GM19438 (cell line): ENCODE results near the gene ZNF30.
"Not testable (repeated sequence)": the region's sequence is repeated elsewhere in the genome, so short reads cannot be mapped to it uniquely, and the experiment has no call there.

Experiments
- ATAC-seq: cut with Tn5 transposase; IDR thresholded peaks from one replicate; pipeline ENCODE4 v1.9.1; 2021; ENCODE audit warnings: low read depth; ENCODE audit not compliant: unreplicated experiment

ZNF30 gene

DNA sequence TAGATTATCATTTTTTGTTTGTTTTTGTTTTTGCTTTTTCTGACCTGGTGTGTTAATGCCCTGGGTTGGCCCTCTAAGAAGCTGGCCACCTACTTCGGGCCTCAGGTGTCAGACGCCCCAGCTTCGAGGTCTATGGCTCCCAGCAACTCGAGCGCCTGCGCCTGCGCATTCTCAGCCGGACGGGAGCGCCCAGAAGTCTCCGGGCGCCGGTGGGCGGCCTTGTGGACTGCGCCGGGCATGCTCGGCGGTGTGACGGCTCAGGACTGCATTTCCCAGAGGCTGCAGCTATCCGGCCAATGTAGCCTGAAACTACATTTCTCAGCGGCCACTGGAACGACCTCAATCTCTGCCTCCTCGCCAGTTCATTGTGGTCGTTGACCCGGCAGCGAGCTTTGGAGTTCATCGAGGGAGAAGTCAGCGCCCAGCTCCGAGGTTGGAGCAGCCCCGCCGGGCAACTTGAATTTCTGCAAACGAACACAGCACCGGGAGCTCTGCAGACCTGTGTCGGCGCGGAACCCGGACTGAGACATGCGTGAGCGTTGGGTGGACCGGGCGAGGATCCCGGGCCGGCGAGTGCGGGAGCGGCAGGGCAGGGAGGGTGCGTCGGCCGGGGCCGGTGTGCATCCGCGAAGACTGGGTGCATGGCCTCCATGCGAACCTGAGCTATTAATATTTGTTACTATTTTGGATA, at the start of gene ZNF30:
Gene ZNF30 (plus strand): TSS at position 219 of the 691 bp plus-strand sequence. CDS start 3,045 bp downstream, outside the sequence.
- peak; percentile 97 for ATAC-seq

DNA sequence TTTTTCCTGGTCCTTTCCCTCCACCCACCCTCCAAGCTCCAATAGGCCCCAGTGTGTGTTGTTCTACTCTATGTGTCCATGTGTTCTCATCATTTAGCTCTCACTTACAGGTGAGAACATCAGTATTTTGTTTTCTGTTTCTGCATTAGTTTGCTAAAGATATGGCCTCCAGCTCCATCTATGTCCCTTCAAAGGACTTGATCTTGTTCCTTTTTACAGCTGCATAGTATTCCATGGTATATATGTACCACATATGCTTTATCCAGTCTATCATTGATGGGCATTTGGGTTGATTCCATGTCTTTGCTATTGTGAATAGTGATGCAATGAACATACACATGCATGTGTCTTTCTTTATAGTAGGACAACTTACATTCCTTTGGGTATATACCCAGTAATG, 47.1 kb upstream of the ZNF30 start:
- no peak for ATAC-seq

DNA sequence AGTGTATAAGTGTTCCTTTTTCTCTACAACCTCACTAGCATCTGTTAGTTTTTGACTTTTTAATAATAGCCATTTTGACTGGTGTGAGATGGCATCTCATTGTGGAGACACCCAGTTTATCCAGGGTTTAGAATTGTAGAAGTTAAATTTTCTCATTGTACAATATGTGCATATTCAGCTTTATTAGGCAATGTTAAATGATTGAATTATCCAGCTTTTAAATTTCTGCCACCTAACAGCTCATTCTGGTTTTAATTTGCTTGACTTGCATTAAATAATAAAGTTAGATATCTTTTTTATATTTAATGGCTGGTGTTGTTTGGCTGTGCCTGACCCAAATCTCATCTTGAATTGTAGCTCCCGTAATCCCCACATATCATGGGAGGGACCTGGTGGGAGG, 46.7 kb upstream of the ZNF30 start:
- ATAC-seq: no peak

DNA sequence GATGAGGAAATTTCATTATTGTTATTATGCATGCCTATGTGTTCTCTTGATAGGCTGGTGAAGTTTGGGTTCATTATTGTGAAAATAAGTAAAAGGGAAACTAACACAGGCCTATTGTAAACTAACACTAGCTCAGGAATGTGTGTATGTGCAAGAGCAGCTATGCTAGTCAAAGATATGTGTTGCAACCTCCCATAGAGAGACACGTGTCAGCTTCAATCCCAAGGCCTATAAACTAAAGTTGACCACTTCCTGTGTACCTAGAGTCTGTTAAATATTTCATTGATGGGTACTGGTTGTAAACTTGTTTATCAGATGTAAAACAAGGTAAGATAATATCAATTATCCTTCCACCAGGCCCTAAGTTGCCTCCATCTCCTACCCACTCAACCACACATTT, 44.7 kb upstream of the ZNF30 start:
- ATAC-seq: no peak

DNA sequence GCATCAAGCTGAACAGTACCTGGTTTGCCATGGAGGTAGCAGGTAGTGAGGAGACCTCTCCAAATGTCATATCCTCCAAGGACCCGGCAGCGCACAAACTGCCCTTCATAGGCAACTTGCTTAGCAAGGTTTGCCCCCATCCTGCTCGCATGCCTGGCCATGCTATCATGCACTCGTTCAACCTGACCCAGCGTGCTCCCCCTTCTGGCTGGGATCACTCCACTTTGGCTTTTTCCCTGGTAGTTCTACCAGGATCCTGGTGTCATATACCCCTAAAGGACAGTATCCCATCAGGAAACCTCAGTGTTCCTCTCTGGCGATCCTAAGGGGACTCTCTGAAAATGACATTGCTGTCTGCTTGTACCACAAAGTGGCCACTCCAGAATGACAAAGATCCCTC, 38.6 kb upstream of the ZNF30 start:
- ATAC-seq: no peak

DNA sequence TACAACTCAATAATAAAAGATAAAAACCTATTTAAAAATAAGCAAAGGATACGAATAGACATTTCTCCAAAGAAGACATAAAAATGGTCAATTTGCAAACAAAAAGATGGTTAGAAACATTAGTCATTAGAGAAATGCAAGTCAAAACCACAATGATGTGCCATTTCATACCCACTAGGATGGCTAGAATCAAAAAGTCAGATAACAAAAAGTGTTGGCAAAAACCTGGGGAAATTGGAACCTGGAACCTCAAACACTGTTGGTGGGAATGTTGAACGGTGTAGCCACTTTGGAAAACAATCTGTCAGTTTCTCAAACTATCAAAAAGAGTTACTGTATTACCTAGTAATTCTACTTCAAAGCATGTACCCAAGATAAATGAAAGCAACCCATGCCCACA, 26.5 kb upstream of the ZNF30 start:
- ATAC-seq: no peak

DNA sequence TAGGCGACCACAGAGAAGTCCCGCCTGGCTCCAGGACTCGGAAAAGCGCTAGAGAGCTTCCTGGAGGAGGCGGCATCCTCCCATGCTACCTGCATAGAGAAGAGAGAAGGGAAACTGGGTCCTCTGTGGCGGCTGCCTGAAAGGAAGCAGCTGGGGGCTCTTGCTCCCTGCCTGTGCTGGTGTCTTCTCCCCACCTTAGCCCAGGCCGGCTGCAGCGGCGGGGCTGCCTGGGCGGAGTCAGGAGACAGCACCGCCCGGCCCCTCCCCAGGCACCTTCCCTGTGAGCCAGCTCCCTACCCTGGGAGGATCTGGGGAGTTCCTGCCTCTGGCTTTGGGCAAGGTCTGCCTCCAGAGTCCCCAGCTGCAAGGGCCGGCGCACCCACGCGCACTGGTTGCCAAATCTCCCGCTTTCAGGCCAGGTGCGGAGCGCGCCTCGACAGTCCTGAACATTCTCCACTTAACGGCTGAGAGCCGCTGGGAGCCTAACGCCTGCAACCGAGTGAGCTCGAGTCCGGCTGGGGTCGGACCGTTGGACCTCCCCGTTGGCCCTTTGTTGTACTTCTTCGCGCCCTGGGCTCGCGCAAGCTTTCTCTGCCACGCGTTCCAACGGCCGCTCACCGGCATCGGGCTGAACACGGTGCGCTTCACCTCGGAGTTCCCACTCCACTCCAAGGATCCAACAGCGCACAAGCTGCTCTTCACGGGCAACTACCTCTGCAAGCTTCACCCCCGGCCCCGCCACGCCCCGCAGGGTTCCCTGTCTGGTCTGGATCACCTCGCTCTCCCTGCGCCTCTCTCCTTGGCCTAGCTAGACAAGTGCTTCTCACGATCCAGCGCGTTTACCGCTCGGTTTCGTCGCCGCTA, 21.8 kb upstream of the ZNF30 start:
- no peak for ATAC-seq

DNA sequence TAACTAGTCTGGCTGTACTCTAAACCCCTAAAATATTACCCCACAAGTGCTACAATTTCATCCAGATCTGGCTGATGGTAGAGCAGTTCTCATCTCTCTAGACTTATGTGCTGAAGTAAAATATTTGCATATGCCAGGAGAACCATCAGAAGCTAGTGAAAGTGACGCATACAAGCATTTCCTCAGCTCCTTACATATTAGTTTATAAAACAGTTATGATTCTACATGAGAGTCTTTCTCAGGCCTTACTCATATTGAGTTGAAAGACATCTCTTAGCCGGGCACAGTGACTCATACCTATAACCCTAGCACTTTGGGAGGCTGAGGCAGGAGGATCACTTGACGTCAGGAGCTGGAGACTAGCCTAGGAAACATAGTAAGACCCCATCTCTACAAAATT, 15.9 kb upstream of the ZNF30 start:
- no peak for ATAC-seq

DNA sequence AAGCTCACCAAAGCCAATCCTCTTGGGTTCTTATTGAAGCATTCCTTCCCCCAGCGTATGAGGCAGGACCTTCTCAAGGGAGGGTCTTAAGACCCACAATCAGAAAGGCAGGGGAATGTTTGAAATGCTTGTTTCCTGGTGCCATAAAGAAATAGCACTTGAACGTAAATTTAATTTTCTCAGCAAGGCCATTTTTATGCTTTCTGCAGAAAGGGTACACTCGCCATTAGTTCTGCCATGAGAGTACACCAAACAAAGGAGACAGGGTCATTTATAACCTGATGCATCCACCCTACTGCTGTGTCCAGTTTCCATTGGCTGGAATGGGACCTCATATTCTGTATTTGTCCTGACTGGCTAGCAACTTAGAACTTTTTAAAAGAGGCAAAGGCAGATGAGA, 9.6 kb upstream of the ZNF30 start:
- not testable (repeated sequence) for ATAC-seq

DNA sequence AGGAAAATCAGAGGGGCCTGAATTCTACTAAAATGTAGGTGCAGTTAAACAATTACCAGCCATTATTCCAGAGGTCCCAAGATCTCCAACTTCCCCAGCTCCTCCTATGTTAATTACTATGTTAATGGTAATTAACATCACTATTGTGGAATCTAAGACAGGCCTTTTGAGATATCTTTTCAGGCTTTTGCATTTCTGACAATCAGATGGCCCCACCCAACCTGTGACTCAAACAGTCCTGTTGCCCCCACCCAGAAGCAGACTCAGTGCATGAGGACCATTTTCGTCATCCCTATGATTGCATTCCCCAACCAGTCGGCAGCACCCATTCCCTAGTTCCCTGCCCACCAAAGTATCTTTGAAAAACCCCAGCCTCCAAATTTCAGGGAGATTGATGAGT, 8.5 kb upstream of the ZNF30 start:
- no peak for ATAC-seq

DNA sequence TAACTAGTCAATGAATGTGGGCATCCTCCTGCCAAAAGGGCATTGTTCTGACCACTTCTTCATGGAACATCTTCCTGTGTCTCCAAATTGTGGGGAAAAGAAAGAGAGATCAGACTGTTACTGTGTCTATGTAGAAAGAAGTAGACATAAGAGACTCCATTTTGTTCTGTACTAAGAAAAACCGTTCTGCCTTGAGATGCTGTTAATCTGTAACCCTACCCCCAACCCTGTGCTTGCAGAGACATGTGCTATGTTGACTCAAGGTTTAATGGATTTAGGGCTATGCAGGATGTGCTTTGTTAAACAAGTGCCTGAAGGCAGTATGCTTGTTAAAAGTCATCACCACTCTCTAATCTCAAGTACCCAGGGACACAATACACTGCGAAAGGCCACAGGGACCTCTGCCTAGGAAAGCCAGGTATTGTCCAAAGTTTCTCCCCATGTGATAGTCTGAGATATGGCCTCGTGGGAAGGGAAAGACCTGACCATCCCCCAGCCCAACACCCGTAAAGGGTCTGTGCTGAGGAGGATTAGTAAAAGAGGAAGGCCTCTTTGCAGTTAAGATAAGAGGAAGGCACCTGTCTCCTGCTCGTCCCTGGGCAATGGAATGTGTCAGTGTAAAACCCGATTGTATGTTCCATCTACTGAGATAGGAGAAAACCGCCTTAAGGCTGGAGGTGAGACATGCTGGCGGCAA, 6.5 kb upstream of the ZNF30 start:
- ATAC-seq: not testable (repeated sequence)

DNA sequence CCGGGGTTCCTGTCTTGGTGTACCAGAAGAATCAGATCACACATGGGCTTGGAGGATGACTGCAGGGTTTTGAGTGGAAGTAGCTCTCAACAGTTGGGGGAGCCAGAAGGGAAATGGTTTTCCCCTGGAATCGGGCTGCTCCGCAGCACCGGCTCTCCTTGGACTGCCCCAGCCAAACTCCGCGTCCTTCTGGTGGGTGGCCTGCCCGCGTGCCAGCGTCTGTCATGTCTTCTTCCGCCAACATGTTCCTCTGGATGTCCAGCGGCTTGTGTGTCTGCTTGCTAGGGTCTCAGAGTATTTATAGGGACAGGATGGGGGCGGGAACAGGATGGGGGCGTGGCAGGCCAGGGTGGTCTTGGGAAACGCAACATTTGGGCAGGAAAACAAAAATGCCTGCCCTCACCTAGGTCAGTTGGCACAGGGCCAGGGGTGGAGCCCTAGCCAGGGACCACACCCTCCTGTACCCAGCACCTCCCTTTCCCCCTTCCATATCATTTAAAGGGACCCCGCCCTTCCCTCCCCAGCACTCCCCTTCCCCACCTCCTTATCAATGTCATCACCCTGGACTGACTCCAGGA, 1.3 kb upstream of the ZNF30 start:
- ATAC-seq: no peak

DNA sequence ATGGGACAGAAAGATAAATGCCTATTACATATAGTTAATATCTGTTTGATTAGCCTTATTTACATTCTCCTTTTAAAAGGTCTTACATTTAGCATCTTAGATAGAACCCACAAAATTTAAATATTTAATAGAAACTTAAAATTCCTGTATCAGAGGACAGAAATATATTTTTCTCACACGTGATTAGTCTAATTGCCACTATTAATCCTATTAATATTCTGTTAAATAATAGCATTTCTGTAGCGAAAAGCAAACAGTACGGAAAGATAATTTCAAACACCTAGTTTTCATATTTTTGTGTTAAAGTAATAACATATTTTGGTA, 380 bp upstream of the ZNF30 start:
- no peak for ATAC-seq

DNA sequence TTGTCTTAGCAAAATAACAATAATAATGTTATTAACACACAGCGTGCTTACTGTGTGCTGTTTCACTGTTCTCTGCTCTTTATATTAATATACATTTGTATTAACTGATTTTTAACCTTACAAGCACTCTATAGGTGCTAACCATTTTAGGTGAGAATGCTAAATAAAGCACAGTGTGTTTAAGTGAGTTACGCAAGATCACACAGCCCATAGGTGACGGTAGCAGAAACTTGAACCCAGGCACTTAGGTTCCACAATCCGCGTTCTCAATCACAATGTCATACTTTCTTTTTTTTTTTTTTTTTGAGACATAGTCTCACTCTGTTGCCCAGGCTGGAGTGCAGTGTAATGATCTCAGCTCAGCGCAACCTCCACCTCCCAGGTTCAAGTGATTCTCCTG, 5.8 kb downstream of the ZNF30 start:
- ATAC-seq: no peak

DNA sequence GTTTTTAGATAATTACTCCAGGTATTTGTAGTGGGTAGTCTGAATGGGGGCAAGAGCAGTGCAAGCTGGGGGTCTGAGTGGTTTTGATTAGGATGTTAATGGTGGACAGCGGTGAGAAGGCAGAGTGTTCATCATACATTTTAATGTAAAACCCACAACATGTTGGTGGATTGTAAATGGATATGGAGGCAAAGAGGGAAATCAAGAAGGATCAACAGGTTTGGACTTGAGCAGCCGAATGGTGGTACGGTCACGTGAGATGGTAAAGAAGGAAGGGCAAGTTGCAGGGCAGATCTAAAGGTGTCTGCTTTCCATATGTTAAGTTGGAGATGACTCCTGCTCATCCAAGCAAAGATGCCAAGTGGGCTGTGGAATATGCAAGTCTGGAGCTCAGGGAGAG, 9.5 kb downstream of the ZNF30 start:
- no peak for ATAC-seq

DNA sequence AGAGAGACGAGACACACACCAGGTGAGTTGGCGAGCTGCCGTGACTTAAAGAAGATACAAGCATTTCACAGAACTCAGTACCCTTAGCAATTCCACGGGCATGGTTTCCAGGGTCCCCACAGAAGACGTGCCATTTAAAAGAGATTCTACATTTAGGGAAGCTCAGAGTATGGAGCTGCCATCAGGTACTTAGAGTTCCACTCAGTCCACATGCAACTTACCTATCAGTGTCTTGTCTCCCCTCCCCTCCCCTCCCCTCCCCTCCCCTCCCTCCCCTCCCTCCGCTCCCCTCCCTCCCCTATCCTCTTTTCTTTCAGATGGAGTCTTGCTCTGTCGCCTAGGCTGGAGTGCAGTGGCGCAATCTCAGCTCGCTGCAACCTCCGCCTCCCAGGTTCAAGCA, 12.2 kb downstream of the ZNF30 start:
- no peak for ATAC-seq

DNA sequence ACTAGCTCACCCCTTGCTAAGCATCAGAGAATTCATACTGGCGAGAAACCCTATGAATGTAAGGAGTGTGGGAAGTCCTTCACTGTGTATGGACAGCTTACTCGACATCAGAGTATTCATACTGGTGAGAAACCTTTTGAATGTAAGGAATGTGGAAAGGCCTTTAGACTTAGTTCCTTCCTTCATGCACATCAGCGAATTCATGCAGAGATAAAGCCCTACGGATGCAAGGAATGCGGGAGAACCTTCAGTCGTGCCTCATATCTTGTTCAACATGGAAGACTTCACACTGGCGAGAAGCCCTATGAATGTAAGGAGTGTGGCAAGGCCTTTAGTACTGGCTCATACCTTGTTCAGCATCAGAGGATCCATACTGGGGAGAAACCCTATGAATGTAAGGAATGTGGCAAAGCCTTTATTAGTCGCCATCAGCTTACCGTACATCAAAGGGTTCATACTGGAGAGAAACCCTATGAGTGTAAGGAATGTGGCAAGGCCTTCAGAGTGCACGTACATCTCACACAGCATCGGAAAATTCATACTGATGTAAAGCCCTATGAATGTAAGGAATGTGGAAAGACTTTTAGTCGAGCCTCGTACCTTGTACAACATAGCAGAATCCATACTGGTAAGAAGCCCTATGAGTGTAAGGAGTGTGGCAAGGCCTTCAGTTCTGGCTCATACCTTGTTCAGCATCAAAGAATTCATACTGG, 17.3 kb downstream of the ZNF30 start:
- no peak for ATAC-seq

DNA sequence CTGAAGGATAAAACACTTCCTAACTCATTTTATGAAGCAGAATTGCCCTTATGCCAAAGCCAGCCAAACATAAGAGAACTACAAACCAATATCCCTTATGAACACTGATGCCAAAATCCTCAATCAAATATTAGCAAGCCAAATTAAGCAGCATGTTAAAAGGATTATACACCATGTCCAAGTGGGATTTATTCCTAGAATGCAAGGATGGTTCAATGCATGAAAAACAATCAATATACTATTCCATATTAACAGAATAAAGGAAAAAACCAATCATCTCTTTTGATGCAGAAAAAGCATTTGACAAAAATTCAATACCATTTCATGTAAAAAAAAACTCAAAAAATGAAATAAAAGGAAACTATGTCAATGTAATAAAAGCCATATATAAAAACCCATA, 26.4 kb downstream of the ZNF30 start:
- no peak for ATAC-seq

DNA sequence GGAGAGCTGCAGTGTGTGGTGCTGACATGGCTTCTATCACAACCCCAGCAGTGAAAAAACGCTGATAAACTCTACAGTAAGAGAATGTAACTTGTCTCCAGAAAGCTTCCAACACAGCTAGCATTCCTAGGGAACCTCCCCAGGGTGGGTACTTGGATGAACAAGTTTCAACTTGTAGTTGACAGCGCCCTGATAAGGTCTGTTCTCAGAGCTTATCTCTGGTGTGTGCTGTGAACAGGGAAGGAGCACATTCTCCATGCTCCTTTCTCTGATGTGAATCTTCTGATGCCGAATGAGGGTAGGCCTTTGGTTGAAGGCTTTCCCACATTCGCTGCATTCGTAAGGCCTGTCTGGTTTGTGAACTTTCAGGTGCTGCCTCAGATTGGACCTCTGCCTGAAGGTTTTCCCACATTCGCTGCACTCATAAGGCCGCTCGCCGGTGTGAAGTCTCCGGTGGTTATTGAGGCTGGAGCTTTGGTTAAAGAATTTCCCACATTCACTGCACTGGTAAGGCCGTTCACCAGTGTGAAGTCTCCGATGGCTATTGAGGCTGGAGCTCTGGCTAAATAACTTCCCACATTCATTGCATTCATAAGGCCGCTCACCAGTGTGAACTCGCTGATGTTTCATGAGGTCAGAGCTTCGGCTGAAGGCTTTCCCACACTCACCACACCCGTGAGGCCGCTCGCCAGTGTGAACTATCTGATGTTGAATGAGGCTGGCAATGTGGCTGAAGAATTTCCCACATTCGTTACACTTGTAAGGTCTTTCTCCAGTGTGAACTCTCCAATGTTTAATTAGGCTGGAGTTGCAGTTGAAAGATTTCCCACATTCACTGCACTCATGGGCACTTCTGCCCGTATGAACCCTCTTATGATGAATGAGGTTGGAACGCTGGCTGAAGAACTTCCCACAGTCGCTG, 31.4 kb downstream of the ZNF30 start:
- ATAC-seq: no peak

DNA sequence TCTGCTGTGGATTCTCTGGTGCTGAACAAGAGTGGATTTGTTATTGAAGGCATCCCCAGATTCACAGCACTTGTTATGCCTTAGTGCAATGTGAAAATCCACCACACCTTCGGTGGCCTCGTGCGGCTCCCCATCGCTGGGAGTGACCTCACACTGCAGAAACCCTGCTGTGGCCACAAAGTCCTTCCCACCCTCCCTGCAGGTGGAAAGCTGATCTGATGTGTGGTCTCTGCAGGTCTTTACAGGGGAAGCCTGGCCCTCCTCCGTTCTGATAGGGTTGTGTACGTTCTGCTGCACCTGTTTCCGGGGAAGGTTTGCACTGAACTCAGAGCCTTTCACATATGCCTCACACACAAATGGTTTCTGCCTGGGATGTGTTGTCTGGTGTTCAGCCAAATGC, 32.3 kb downstream of the ZNF30 start:
- no peak for ATAC-seq
